ENCODE data around the gene DCBLD2.

The DCBLD2 gene, protein sequence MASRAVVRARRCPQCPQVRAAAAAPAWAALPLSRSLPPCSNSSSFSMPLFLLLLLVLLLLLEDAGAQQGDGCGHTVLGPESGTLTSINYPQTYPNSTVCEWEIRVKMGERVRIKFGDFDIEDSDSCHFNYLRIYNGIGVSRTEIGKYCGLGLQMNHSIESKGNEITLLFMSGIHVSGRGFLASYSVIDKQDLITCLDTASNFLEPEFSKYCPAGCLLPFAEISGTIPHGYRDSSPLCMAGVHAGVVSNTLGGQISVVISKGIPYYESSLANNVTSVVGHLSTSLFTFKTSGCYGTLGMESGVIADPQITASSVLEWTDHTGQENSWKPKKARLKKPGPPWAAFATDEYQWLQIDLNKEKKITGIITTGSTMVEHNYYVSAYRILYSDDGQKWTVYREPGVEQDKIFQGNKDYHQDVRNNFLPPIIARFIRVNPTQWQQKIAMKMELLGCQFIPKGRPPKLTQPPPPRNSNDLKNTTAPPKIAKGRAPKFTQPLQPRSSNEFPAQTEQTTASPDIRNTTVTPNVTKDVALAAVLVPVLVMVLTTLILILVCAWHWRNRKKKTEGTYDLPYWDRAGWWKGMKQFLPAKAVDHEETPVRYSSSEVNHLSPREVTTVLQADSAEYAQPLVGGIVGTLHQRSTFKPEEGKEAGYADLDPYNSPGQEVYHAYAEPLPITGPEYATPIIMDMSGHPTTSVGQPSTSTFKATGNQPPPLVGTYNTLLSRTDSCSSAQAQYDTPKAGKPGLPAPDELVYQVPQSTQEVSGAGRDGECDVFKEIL

DNA sequence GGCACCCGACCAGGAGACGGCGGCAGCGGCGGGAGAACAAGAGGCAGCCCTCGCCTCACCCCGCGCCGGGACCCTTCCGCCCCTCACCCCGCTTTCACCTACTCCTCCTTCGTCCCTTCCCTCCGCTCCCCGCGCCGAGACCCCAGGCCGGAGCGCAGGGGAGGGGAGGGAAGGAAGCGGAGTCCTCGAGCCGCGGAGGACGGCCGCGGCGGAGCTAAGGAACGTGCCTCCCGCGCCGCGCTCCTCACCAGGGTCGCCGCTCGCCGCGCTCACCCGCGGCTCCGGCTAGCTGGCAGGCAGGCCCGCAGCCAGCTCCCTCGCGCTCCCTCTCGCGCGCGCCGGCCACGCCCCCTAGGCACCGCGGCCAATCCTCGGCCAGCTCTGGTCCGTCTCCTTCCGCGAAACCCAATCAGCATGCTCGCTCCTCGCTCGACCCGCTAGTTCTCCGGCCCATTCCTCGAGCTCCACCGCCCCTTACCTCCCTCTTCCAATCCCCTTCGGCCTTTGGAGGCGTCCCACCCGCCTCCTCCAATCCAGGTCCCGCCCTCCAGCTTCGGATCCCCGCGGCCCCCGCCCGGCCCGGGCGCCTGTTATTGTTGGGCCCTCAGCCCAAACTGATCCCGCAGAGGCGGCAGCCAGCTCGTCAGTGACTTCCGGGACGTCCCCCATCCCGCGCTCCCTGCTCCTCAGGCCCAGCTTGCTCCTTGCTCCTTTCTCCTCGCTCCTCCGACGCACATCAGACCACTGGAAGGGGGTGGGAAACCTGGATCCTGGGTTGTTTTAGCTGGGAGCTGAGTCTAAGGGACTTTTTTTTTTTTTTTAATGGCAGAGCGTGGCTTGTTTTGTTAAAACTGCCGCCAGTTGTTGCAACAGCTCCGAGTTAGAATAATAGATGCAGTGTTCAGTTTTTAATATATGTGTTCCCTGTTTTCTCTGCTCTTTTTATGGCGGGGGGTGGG is at the start of gene DCBLD2:
TSS of gene DCBLD2 (minus strand) at position 304 of the 959 bp plus-strand sequence. CDS start 369 bp downstream, outside the sequence.
- peak; percentile 99 for DNase-seq

DNA sequence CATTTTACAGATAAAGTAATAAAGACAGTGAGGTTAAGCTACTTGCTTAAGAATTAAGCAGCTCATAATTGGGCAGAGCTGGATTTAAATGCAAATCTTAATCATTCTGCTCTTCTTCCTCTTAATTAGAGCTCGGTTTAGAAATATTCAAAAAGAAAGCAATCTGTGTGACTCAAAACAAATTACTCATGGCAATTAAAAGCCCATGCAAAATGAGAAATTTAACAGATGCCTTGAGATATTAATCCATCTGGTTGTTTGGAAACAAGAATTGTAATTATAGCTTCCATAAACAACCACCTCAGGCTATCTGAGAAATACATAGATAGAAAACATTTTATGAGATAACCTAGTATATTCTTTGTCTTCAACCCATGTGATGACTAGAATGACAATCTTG is 44.2 kb upstream of the DCBLD2 start:
- no peak for DNase-seq

DNA sequence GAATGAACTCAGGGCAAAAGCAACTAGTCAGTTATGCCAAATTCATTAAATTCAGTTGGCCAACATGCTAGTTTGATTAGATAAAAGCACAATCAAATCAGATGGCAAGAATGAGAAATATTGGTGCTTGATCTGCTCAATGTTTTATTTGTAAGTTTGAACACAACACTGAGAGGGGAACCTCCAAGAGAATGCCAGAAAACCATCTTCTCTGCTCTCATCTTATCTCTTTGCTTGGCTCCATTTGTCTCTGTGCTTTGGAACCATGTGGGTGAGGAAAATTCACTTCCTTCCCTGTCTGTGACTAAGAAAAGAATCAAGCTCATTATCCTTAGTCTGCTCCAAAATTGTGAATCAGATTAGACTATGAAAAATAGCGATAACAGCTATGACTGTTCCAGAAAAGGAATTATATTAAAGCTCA is 43.6 kb upstream of the DCBLD2 start:
- no peak for DNase-seq

DNA sequence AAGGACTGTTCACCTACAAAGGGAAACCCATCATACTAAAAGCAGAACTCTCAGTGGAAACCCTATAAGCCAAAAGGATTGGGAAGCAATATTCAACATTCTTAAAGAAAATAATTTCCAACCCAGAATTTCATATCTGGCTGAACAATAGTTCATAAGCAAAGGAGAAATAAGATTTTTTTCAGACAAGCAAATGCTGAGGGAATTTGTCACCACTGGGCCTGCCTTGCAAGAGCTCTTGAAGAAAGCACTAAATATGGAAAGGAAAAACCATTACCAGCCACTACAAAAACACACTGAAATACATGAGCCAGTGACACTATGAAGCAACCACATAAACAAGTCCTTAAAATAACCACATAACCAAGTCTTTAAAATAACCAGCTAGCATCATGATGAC is 28.9 kb upstream of the DCBLD2 start:
- no peak for DNase-seq

DNA sequence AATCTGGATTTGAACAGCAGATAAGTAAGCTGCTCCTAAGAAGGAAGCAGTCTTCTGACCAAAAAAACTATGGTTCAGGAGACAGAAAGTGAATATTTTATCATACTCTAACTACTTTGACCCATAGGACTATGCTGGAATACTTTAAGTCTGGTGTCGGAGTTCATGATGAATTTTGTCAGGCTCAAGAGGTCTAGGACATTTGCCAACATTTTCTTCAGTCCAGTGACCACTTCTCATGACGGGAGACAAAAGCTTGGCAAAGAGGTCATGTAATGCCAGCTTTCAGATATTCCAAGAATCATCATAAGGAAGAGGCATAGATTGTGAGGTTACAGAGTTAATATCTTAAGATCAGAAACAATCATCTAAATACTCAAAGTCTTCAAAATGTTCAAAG is 20.5 kb upstream of the DCBLD2 start:
- no peak for DNase-seq

DNA sequence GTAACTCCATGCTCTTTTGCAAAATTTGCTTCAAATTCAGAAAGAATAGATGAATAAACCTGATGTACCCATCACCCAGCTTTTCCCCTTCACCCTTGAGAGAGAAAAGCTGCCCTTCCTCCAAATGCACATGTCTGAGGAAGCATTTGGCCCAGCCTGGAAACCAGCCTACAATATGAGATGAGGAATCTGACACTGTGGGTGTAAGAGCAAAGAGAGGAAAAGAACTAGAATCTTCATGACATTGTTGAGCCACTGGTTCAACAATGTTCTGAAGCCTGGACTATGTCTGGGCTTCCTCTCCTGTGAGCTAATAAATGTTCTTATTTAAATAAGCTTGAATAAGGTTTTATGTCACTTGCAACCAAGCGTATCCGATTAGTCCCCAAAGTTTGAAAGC is 18.7 kb upstream of the DCBLD2 start:
- DNase-seq: no peak

DNA sequence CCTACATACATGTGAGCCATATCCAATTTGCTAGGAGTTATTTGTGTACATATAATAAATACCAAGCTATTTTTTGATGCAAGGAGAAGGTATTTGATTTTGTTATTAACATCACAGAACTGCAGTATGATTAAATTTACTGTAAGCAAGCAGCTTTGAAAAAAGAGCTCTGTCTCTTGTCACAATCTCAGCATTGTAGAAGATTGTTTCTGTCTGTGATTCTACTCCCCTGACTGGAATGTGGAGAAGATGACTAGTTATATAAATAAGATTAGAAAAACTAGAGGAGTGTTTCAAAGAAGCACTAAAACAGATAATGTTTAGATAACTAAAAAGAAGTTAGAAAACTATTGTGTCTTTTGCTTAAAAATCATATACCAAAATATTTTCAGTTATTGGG is 17.1 kb upstream of the DCBLD2 start:
- no peak for DNase-seq

DNA sequence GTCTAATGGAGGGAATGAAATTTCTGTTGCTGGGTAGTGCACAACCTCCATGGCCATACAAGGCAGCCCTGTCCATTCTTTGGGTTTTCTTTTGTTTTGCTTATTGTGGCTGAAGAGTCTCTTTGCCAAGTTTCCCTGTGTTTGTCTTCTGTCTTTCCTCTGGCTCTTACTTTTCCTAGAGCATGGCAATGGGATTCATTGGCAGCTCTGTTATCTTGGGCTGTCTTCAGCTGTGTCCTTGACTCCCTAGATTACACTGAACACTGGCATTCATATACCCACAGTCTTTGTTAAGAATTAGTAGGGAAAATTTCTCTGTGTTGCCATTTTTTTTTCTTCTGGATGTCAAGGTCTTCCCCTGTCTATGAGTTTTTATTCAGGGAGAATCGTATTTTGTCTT is 16.1 kb upstream of the DCBLD2 start:
- no peak for DNase-seq

DNA sequence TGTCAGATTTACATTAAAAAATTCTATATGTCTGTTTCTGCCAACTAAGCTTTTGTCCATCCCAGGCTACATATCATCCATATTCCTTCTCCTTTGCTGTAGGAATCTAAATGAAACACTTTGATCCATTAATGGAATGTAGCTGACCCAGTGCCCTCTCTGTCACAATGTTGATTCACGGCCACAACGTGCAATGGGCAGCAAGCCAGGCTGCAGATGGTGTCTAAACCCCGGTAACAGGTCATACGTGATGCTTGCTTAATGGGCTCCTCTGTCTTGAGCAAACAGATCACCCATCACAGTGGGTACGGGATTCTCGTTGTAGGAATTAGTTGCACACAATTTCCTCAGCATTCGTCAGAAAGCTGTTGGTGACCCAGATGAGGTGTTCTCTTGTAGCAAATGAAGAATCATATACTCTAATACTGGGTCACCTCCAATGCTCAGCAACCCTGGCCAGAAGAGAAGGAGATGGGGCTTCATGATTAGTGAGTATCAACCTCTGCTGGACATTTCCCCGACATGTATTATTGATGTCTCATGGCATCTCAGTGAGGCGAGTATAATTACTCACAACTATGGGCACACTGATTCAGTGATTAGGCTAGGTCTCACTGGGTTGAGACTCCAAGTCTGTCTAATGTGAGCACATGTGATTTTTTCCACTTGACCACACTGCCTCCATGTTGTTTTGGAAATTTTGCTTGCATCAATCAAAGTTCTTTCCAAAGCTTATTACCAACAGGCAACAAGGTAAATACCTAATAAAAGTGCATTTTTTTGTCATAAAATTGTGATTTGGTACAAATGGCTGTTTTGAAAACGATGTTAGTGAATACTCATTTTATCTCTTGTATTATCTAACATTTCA is 12.9 kb upstream of the DCBLD2 start:
- no peak for DNase-seq

DNA sequence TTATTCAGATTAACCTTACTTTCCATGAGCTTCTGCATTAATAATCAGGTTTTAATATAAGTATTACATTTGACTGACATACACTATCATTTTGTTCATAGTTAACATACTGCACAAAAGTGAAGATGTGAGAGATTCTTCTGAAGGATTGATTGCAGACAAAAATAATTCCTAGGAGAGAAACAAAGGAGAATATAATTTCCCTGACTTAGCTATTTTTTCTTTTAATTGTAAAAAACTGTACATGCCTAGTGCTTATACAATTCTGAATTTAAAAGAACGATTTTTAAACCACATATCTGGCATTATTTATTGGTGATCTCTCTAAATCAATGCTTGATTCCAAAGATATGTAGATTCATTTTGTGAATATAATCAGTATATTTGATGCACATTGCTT is 11.0 kb upstream of the DCBLD2 start:
- DNase-seq: no peak

DNA sequence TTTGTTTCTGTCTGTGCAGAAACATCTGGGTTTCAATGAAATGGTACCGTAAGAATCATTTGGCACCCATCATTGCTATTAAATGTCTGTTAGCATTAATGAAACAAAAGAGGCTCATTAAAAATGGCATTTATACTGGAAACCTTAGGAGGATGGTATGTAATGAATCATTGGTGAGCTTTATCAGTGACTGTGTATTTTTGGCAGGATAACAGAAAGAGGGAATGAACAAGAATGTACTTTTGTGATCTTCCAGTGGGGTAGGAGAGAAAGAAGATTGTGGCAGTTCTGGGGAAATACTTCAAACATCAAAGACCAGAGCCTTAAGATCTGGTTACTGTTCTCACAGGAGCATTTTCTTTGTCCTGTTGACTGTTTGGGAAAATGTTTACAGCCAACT is 4.7 kb upstream of the DCBLD2 start:
- DNase-seq: no peak

DNA sequence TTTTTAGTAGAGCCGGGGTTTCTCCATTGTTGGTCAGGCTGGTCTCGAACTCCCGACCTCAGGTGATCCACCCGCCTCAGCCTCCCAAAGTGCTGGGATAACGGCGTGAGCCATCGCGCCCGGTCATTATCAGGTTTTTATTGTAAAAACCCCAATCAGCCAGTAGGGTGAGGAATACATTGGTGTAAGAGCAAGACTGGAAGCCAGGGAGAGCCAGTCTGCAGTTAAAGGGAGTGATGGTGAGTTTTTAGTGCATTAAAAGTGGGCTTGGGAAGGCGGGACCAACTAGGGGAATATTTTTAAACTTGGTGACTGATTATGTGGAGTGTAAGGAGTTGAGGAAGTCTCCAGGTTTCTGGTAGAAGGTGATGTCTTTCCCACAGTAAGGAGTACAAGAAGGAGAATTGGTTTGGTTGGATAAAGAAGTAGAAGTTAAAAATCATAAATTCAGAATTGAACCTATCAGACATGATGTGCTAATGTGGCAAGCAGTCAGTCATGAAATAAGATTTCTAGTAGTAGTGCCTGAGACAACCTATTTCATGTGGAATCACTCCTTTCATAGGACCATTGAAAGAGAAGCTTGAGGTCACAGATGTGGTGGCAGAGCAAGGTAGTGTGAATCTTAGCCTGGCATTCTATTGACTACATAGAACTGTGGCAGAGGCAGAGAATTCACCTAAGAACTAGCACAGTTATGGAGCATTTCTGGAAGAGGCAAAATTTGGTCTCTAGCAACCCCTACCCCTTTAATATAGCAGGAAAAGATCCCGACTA is 2.4 kb upstream of the DCBLD2 start:
- DNase-seq: no peak

DNA sequence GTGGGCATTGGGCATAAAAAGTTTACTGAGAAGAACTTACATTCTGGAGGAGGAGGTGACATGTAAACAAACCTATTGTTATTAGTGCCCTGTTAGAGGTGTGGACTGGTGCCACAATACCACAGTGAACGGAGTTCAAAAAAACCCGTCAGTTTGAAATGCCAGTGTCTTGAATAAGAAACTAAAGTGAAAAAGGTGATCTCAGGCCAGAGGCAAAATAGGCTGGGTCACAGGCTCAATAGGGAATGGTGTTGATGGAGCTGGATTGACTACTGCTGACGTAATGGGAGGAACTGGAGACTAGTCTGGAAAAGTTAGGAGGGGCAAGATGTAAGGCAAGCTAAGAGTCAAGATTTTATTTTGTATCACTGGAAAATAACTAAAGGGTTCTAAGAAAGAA is 1.6 kb upstream of the DCBLD2 start:
- no peak for DNase-seq

DNA sequence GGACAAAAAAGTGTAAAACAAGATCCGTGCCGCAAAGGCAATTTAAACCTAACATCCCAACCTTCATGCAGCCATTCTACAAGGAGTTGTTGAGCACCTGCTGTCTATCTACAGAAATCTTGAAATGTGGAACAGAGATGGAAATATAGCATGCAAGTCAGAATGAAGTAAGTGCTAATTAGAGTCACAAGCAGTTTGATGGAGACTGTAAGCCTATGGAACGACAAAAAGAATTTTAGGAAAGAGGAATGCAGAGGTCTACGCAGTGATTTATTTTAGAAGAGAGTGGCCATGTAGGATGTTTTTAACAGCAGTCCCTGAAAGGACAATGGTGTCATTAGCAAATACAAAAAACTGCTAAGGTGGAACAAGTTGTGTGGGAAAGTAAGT is 851 bp upstream of the DCBLD2 start:
- no peak for DNase-seq

DNA sequence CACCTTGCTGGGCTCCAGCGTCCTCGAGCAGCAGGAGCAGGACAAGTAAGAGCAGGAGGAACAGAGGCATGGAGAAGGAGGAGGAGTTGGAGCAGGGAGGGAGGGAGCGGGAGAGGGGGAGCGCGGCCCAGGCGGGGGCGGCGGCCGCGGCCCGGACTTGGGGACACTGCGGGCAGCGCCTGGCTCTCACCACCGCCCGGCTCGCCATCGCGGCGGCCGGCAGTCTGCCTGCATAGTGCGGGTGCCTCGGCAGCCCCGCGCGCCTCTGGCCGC is 440 bp downstream of the DCBLD2 start:
- DNase-seq: peak; percentile 69

DNA sequence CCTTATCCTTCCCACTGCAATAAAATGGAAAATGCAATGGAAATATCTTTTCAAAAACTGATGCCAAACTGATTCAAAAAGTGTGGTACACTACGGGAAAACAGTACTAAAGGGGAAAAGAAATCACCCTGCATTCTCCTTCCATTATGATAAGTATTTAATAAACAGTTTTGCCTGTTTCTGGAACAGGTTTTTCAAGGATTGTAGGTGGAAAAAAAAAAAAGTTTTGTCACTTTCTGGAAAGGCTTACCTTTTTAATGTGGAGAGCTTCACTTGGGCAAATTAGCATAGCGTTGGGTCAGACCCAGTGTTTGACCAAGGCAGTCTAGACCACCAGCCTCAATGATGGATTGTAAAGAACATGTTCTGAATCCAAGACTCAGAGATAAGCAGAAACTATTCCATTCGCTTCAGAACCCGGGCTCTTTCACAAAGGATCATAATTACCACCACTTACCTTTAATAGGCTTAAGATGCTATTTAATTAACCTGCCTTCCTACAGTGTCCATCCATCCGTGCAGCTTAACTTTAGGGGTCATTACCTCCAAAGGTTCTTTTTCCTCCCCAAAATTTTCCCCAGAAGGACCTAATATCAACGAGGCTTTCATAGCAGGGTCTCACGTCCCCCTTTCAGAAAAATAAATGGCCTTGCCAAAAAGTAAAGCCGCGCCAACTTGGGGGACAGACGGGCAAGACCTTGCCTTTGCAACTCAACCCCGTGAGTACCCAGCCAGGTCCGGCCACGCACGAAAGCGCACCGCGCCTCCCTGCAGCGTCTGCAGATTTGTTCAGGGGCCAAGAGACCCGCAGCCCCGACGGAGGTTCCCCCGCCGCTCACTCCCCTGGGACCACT is 1.0 kb downstream of the DCBLD2 start:
- DNase-seq: no peak

DNA sequence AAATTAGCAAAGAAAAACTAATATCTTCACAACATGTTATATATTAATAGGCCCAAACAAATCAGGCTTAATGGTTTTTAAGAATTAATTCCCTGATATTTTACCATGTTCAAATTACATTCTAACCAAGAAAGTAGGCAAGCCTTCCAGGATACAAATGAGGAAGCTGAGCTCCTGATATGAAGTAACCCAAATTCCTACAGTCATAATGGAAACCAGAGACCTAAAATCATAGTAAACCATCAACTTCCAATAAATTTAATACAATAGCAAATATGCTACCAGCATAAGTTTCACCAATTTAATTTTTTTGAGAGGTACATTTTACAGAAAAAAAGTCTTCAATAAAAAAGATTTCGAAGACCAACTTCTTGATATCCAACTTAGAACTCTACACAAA is 3.8 kb downstream of the DCBLD2 start:
- DNase-seq: no peak

DNA sequence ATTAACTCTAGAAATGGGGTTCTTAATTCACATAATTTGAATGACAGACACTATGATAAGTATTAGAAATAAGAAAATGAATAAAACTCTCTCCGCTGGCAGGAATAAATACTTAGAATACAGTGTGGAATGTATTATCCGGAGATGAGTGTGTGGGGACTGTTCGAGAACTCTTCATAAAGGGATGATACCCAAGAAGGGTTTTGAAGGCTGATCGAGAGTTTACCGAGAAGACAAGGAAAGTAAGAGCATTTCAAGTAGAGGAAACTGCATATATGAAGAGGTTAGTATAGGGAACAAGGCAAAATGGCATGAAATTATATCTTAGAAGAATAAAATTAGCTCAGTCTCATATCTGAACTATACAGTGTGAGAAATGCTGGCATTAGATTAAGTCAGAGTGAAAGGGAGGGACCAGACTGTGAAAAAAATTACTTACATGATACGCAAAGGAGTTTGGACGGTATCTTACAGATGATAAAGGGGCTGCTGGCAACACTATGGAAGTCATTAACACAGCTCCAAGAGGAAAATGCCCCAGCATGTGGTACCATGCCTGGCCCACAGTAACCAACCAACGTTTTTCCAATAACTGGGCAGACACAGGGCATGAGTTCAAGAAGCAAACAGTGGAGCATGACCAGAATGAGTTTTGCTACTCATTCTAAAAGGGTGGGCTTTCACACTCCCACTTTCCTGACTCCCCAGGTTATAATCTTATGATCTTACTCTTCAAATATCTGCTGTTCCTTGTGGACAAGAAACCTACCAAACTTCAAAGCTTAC is 6.5 kb downstream of the DCBLD2 start:
- DNase-seq: no peak

DNA sequence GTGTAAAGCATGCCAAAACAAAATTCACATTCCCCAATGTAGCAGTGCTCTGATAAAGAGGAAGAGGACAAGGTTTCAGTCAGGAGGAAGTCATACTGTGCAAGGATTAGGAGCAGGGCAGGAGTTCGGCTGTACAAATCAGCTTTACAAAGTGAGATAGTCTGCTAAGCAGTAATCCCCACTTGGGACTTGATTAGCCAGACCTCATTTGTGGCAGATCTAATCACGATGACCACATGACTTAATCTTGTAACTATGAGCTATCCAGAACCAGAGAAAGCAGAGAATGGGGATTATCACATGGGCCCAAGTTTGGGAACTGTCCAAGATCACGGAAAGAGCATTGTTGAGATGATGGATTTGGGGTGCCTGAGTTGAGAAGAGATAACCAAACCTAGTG is 7.8 kb downstream of the DCBLD2 start:
- no peak for DNase-seq

DNA sequence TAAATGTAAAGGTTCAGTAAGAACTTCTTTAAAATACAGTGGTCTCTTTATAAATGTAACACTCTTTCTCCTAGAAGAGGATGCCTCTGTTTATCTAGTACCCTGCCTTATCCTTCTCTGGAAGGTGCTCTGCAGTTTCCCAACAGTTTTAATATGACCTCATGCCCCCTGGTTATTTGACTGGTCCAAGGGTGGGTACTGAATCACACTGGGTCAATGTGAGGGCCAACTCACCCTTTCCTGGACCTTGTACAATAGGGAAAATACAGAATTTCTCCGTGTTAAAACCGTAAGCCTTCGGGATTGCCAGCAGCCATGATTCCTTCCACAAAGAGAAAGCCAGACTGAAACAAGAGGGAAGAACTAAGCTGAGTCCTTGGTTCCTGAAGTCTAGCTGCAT is 9.2 kb downstream of the DCBLD2 start:
- DNase-seq: no peak
